Neutrophil (primary cell): ENCODE results near the gene NAB2.
A peak's percentile ranks its signal among the peaks of the same experiment; 100 is the strongest.

Experiments used
- H3K27ac ChIP-seq: fragments of 200-600 bp; sonication (generic); 2 replicates; pipeline ENCODE4 v1.5.1; 2016; ENCODE audit warnings: mild to moderate bottlenecking, moderate library complexity
- H3K27me3 ChIP-seq: fragments of 200-600 bp; sonication (generic); 2 replicates; pipeline ENCODE4 v1.6.0; 2016; ENCODE audit warnings: mild to moderate bottlenecking
- H3K36me3 ChIP-seq: fragments of 200-600 bp; sonication (generic); 2 replicates; pipeline ENCODE4 v1.5.1; 2017
- H3K4me1 ChIP-seq, 2 experiments: fragments of 200-600 bp in 1 of 2; sonication (generic) in 1 of 2; 1 replicate in 1 of 2; 2 replicates in 1 of 2; pipeline versions ENCODE4 v1.5.1 to v1.6.1; 2013 to 2016; ENCODE audit warnings: low read depth in 1 of 2, low read length in 1 of 2, mild to moderate bottlenecking in 1 of 2, moderate library complexity in 1 of 2; ENCODE audit not compliant: control insufficient read depth in 1 of 2, insufficient read depth in 1 of 2
- H3K4me3 ChIP-seq, 2 experiments: fragments of 200-600 bp in 1 of 2; sonication (generic) in 1 of 2; 1 replicate in 1 of 2; 2 replicates in 1 of 2; pipeline ENCODE4 v1.5.1; 2013 to 2016; ENCODE audit warnings: low read depth in 1 of 2, low read length in 1 of 2, mild to moderate bottlenecking in 1 of 2, moderate library complexity in 1 of 2
- H3K9me3 ChIP-seq: fragments of 200-600 bp; sonication (generic); 2 replicates; pipeline ENCODE4 v1.5.1; 2016
- CTCF ChIP-seq: fragments of 200-600 bp; sonication (generic); IDR thresholded peaks from 2 replicates; pipeline ENCODE4 v1.5.1; 2016; ENCODE audit warnings: antibody characterized with exemption

Gene NAB2

GRCh38 chr12:57057067-57057751 is 31.7 kb upstream of the NAB2 start:
- Histone ChIP-seq H3K9me3 (no peaks in the 10 kb centered on the region), H3K27me3 (no peaks in the 10 kb centered on the region), H3K4me1 (peaks cover 5 to 9% of the 10 kb centered on the region in 2 experiments), H3K4me3 (no peak overlapping the region), H3K27ac (no peak overlapping the region), H3K36me3 (peaks cover 38% of the 10 kb centered on the region)
- TF ChIP-seq CTCF: no peak

- Histone ChIP-seq H3K9me3 (no peaks in the 10 kb centered on the region), H3K36me3 (peaks cover 38% of the 10 kb centered on the region), H3K4me3 (no peak overlapping the region), H3K4me1 (peaks cover 5 to 9% of the 10 kb centered on the region in 2 experiments), H3K27ac (no peak overlapping the region), H3K27me3 (no peaks in the 10 kb centered on the region)
- TF ChIP-seq CTCF: no peak
These were observed 30.5 kb upstream of the NAB2 start for GRCh38 chr12:57058454-57058853.

- peaks cover 15% of the 10 kb centered on the region for H3K36me3 ChIP-seq
- H3K9me3 ChIP-seq: no peaks in the 10 kb centered on the region
- no peaks in the 10 kb centered on the region for H3K27me3 ChIP-seq
- H3K4me3 ChIP-seq: no peak overlapping the region
- H3K4me1 ChIP-seq: peaks cover 0 to under 1% of the 10 kb centered on the region in 2 experiments
- no peak for TF ChIP-seq CTCF
- H3K27ac ChIP-seq: no peak overlapping the region
These were observed 24.8 kb upstream of the NAB2 start for GRCh38 chr12:57063991-57064685.

- H3K27me3 ChIP-seq: no peaks in the 10 kb centered on the region
- H3K9me3 ChIP-seq: no peaks in the 10 kb centered on the region
- H3K36me3 ChIP-seq: no peaks in the 10 kb centered on the region
- H3K4me3 ChIP-seq: no peak overlapping the region
- no peak overlapping the region for H3K27ac ChIP-seq
- TF ChIP-seq CTCF: no peak
- peaks cover 13 to 16% of the 10 kb centered on the region in 2 experiments for H3K4me1 ChIP-seq
These were observed 22.7 kb upstream of the NAB2 start for GRCh38 chr12:57066245-57066644.

- H3K36me3 ChIP-seq: no peaks in the 10 kb centered on the region
- peak overlapping the region; percentile 26 to 40 for H3K4me3 ChIP-seq
- peak; percentile 91 for TF ChIP-seq CTCF
These were observed 19.4 kb upstream of the NAB2 start for GRCh38 chr12:57069523-57069922.

More at GRCh38 chr12:57069523-57069922, 19.4 kb upstream of the NAB2 start:
- Histone ChIP-seq H3K27me3 (no peaks in the 10 kb centered on the region), H3K4me1 (peaks cover 13 to 16% of the 10 kb centered on the region in 2 experiments), H3K27ac (peak overlapping the region; percentile 91), H3K9me3 (no peaks in the 10 kb centered on the region)
